Measurements from ENCODE around the gene LAMC3.

DNA sequence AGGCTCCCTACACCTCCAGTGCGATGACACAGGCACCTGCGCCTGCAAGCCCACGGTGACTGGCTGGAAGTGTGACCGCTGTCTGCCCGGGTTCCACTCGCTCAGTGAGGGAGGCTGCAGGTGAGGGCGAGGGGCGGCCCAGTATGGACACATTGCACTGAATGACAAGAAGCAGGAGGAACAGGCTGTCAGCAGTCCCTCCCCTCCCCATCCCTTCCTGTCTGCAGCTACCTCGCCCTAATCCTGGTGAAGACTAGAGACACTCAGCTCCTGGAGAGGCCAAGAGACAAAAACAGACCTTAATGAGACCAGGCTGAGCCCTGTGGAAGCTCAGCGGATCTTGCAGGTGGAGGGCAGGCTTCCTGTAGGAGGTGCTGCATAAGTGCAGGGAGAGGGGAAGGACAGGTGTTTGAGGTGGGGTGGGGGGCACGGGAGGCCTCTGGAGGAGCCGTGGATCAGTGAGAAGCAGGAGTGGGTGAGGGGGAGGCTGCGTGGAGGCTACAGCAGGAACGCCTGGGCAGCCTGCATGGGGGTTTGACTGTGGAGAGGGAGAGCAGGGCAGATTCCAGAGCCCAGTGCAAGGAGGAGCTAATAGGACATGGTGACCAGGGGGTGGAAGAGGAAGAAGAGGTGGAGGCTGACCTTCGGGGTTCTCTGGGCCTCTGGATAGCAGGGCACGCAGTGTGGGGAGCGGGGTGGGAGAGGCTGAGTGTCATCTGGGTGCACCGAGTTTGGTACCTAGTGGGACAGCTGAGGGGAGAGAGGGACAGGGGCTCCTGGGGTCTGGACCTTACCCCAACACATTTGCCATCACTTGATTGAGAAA lies 30.4 kb downstream of the LAMC3 start:
- TF ChIP-seq, protein P1, sequence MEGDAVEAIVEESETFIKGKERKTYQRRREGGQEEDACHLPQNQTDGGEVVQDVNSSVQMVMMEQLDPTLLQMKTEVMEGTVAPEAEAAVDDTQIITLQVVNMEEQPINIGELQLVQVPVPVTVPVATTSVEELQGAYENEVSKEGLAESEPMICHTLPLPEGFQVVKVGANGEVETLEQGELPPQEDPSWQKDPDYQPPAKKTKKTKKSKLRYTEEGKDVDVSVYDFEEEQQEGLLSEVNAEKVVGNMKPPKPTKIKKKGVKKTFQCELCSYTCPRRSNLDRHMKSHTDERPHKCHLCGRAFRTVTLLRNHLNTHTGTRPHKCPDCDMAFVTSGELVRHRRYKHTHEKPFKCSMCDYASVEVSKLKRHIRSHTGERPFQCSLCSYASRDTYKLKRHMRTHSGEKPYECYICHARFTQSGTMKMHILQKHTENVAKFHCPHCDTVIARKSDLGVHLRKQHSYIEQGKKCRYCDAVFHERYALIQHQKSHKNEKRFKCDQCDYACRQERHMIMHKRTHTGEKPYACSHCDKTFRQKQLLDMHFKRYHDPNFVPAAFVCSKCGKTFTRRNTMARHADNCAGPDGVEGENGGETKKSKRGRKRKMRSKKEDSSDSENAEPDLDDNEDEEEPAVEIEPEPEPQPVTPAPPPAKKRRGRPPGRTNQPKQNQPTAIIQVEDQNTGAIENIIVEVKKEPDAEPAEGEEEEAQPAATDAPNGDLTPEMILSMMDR (IDR thresholded peaks at IDR 0.05), result no peak
- TF ChIP-seq EP300 (IDR thresholded peaks at IDR 0.05) (no peak), POLR2A (IDR thresholded peaks at IDR 0.05) (no peak), POLR2AphosphoS5 (IDR thresholded peaks at IDR 0.05) (no peak)
